Motor neuron (in vitro differentiated cells): ENCODE results near the gene ZDHHC24. TPM values are rescaled to one million over a fixed set of nuclear protein-coding genes. Genes with fewer than 3 reads are reported as not detected.

Experiments
- ATAC-seq, 8 experiments: fragments of 200-7000 bp; cut with Tn5 transposase; replicated peaks in 6 of 8; 2 replicates each; pipeline ENCODE4 v1.8.0; 2021; ENCODE audit warnings: mild to moderate bottlenecking in 8 of 8, moderate library complexity in 8 of 8
- H3K27ac ChIP-seq, 2 donors: fragments of 250-450 bp; sonication (Bioruptor Pico); 2 replicates each; pipeline ENCODE4 v1.9.0; 2021; ENCODE audit warnings: antibody characterized with exemption in 2 of 2, mild to moderate bottlenecking in 2 of 2, moderate library complexity in 1 of 2
- H3K4me1 ChIP-seq, 2 donors: fragments of 250-450 bp; sonication (Bioruptor Pico); replicated peaks in 1 of 2; 2 replicates each; pipeline ENCODE4 v1.6.1; 2021; ENCODE audit warnings: antibody characterized with exemption in 2 of 2, mild to moderate bottlenecking in 2 of 2, moderate library complexity in 1 of 2
- H3K4me3 ChIP-seq, 5 donors: fragments of 250-450 bp; sonication (Bioruptor Pico); 2 replicates each; pipeline ENCODE4 v1.9.0; 2021; ENCODE audit warnings: antibody characterized with exemption in 5 of 5, mild to moderate bottlenecking in 5 of 5, moderate library complexity in 4 of 5
- WGBS, 10 experiments: fragments of 450-650 bp; shearing (Covaris generic); methylation state at CpG; one replicate each; pipeline ENCODE4 v1.0.0; 2022; 5-methylcytosine and 5-hydroxymethylcytosine counted together
- in situ Hi-C, 9 experiments: fragments of 400-800 bp; cut with MboI; loops; one replicate each; pipeline ENCODE4 v1.15.0; 2021; ENCODE audit warnings: low sequenced_read_pairs in 9 of 9, low pct_unique_long_range_greater_than_20kb in 2 of 9; ENCODE audit not compliant: unreplicated experiment in 9 of 9
- total RNA-seq, 8 experiments: library from RNA; unstranded; fragments of 300-600 nt; gene quantifications; 2 replicates each; pipeline versions ENCODE4 v1.2.3 to v1.2.4, GENCODE V29; 2022

ZDHHC24 gene
- total RNA-seq, 8 experiments from 2014 or later = 5.2 to 12.7 (median 8.4) TPM

DNA sequence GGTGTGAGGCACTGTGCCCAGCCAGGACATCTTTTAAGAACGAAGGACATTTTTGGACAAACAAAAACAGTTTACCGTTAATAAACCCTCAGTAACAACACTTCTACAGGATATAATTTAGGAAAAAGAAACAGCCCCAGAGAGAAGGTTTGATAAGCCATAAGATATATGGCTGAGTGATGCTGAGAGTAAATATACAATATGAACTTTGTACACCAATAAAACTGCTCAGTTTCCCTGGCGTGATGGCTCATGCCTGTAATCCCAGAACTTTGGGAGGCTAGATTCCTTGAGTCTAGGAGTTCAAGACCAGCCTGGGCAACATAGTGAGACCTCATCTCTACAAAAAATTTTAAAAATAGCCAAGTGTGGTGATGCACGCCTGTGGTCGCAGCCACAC, 47.3 kb downstream of the ZDHHC24 start:
- Histone ChIP-seq H3K4me1 (no peaks in the 10 kb centered on the region), H3K4me3 (no peak overlapping the region), H3K27ac (no peak overlapping the region)
- WGBS, 10 experiments = 69 to 100% (median 97%) methylated on average over 1 to 5 of the region's 5 CpGs; no CpG with 5 or more reads in 2 of the 10 experiments
- ATAC-seq = no peak
- in situ Hi-C loops = no loop called here

DNA sequence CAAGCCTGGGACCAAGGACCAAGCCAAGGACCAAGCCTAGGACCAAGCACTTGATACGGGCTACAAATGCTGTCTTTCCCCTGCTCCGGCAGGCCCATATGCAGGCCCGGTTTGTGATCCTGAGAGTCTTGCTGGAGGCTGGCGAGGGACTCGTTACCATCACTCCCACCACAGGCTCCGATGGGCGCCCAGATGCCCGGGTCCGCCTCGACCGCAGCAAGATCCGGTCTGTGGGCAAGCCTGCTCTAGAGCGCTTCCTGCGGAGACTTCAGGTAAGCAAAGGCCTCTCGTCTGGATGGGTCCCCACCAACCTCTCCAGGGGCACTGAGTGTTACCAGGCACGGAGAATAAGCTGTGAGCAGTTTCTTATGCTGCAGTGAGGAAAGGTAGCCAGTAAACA, 48.6 kb downstream of the ZDHHC24 start:
- Histone ChIP-seq H3K27ac (no peak overlapping the region), H3K4me1 (no peaks in the 10 kb centered on the region), H3K4me3 (no peak overlapping the region)
- no peak for ATAC-seq
- in situ Hi-C loops = no loop called here
- WGBS, 10 experiments = 93 to 100% (median 94%) methylated on average over 1 to 3 of the region's 16 CpGs; no CpG with 5 or more reads in 7 of the 10 experiments

DNA sequence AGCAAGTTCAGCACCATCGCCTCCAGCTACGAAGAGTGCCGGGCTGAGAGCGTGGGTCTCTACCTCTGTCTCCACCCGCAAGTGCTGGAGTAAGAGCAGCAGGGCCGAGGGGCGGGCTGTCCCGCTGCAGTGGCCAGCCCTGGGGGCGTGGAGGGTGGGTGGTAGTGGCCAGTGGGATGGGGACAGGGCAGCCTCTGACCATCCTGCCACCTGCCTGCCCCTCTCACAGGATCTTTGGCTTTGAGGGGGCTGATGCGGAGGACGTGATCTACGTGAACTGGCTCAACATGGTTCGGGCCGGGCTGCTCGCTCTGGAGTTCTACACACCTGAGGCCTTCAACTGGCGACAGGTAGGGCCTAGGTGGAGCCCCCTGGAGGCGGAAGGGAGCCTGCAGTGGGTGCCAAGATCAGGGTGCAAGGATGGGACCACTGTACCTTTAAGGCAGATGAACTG, 50.4 kb downstream of the ZDHHC24 start:
- in situ Hi-C loops = no loop called here
- Histone ChIP-seq H3K4me3 (no peak overlapping the region), H3K4me1 (no peaks in the 10 kb centered on the region), H3K27ac (no peak overlapping the region)
- no peak for ATAC-seq
- 40 to 100% (median 80%) methylated on average over 1 to 7 of the region's 17 CpGs; no CpG with 5 or more reads in 5 of the 10 experiments for whole genome bisulfite sequencing, 10 experiments

DNA sequence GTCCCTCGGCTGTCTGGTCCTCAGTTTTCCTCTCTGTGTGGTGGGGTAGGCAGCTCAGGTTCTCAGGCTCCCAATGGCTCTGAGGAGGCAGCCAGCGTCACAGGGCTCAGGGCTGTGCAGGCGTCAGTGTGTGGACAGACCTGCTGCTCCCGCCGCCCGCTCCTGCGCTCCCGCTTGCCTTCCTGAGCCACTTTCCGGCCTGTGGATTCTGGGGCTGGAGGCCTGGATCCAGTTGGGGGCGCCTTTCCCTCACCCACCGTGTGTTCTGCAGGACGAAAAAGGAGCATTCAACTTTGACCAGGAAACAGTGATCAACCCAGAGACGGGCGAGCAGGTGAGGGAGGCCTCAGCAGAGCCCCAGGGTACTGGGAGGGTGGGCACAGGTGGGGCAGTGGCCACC, 50.9 kb downstream of the ZDHHC24 start:
- no peak overlapping the region for H3K4me3 ChIP-seq
- WGBS, 10 experiments = 60 to 88% (median 70%) methylated on average over 1 to 5 of the region's 14 CpGs; no CpG with 5 or more reads in 6 of the 10 experiments
- in situ Hi-C loops = no loop called here
- H3K4me1 ChIP-seq = no peaks in the 10 kb centered on the region
- ATAC-seq = peak in 1 of 8 experiments; percentile 16
- no peak overlapping the region for H3K27ac ChIP-seq

DNA sequence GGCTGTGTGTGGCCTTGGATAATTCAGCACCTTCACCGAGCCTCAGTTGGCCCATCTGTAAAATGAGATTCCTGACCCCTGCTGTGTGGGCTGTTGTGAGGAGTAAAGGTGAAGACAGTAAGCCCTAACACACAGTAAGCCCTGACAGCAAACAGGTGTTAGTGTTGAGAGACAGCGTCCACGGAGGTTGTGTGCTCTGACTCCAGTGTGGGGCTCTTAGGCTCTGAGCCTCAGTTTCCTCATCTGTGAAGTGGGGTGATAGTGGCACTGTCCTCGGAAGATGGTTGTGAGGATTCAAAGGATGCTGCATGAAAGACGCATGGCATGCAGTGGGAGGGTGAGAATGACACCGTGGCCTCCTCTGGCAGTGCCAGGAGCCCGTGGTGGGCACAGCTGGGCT, 51.4 kb downstream of the ZDHHC24 start:
- no peak overlapping the region for H3K4me3 ChIP-seq
- no peak for ATAC-seq
- in situ Hi-C loops = no loop called here
- no peaks in the 10 kb centered on the region for H3K4me1 ChIP-seq
- H3K27ac ChIP-seq = no peak overlapping the region
- WGBS, 10 experiments = 78 to 100% (median 80%) methylated on average over 1 to 4 of the region's 7 CpGs; no CpG with 5 or more reads in 7 of the 10 experiments

DNA sequence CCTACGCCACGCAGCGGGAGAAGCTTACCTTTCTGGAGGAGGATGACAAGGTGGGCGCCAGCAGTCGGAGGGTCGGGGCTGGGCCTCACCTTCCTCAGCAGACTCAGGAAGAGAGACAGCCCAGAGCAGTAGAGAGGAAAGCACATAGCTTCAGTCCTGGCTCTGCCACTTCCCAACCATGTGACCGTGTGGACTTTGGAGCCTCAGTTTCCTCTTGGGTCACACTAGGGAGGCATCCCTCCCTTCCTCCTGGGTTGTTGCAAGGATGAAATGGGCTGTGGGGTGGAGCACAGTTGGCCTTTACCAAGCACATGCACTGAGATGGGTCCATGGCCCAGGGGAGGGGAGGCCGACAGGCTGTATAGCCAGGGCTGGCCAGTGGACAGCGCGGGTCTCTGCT, 52.7 kb downstream of the ZDHHC24 start:
- Histone ChIP-seq H3K4me3 (no peak overlapping the region), H3K4me1 (no peaks in the 10 kb centered on the region), H3K27ac (no peak overlapping the region)
- WGBS, 10 experiments = 60 to 100% (median 93%) methylated on average over 1 to 7 of the region's 10 CpGs; no CpG with 5 or more reads in 4 of the 10 experiments
- in situ Hi-C loops = no loop called here
- peak in 1 of 8 experiments; percentile 12 for ATAC-seq

DNA sequence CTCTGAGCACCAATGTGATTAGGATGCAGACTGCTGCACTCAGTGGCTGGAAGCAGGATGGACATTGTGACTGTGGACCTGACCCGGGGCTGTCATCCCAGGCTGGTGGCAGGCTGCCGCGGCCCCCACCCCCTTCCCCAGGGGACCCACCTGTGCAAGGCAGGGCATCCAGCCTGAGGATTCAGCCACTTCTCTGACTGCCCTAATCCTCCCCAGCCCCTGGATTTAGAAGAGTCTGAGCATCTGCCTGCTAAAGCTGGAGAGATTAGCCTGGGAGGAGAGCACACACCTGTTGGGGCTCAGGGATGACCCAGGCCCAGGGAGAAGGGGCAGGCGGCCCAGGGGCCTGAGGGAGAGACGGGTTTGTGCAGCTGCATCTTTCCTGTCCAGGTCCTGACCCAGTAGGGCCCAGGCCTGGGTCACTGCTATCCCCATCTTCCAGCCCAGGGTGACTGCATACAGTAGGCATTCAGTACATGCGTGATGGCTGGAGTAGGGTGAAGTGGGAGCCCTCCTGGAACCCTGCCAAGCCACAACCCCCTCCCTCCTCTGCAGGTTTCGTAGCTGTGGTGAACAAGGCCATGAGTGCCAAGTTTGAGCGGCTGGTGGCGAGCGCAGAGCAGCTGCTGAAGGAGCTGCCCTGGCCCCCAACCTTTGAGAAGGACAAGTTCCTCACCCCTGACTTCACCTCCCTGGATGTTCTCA, 53.5 kb downstream of the ZDHHC24 start:
- WGBS, 10 experiments = 100% methylated on average over 2 to 4 of the region's 10 CpGs; no CpG with 5 or more reads in 8 of the 10 experiments
- in situ Hi-C loops = no loop called here
- no peak overlapping the region for H3K27ac ChIP-seq
- peak in 1 of 8 experiments; percentile 4 for ATAC-seq
- H3K4me3 ChIP-seq = no peak overlapping the region
- H3K4me1 ChIP-seq = no peaks in the 10 kb centered on the region

DNA sequence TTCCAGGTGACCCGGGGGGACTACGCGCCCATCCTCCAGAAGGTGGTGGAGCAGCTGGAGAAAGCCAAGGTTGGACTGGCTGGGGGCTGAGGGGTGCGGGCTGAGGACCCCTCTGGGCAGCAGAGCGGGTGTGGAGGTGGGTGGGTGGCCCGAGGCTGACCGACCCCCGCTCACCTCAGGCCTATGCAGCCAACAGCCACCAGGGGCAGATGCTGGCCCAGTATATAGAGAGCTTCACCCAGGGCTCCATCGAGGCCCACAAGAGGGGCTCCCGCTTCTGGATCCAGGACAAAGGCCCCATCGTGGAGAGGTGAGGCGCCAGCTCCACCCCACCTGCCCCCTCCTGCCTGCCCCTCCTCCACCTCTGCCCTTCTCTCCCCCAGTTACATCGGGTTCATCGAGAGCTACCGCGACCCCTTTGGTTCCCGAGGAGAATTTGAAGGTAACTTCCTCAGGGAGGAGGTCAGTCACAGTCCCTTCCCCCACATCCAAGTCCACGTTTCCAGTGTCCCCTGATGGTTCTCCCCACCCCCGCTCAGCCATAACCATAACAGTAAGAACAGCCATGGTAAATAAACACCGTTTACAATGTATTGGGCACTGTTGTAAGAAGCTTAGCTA, 54.4 kb downstream of the ZDHHC24 start:
- 17 to 58% (median 36%) methylated on average over 1 to 2 of the region's 20 CpGs; no CpG with 5 or more reads in 7 of the 10 experiments for WGBS, 10 experiments
- Histone ChIP-seq H3K4me1 (no peaks in the 10 kb centered on the region), H3K4me3 (no peak overlapping the region), H3K27ac (no peak overlapping the region)
- peak in 7 of 8 experiments; percentile 11 to 49 (median 19) for ATAC-seq
- in situ Hi-C loops = no loop called here

DNA sequence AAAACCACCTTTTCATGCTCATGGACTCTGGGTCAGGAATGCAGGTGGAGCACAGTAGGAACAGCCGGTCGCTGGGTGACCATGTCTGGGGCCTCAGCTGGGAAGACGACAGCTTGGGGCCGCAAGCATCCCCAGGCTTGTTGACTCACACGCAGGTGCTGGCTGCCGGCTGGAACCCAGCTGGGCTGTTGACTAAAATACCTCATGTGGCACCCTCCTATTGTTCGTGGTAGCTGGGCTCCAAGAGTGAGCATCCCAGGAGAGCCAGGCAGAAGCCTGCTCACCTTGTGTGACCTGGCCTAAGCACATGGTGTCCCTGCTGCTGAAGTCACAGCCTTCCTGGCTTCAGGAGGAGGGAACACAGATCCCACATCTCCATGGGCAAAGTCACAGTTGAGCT, 56.2 kb downstream of the ZDHHC24 start:
- Histone ChIP-seq H3K4me3 (no peak overlapping the region), H3K4me1 (no peaks in the 10 kb centered on the region), H3K27ac (no peak overlapping the region)
- no CpG with 5 or more reads among the region's 7 CpGs for WGBS, 10 experiments
- no peak for ATAC-seq
- in situ Hi-C loops = no loop called here

DNA sequence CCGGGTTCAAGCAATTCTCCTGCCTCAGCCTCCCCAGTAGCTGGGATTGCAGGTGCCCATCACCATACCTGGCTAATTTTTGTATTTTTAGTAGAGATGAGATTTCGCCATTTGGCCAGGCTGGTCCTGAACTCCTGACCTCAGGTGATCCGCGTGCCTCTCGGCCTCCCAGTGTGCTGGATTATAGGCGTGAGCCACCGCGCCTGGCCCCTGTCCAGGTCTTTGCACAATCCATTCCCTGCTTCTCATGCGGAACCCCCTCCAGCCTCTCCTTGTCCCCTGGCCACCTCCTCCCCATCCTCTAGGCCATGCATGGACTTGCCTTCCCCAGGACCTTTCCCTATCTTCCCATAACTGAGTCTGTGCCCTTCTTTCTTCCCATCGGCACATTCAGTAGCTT, 56.9 kb downstream of the ZDHHC24 start:
- H3K27ac ChIP-seq = no peak overlapping the region
- no peaks in the 10 kb centered on the region for H3K4me1 ChIP-seq
- 80 to 100% (median 93%) methylated on average over 2 to 7 of the region's 10 CpGs; no CpG with 5 or more reads in 5 of the 10 experiments for WGBS, 10 experiments
- in situ Hi-C loops = no loop called here
- ATAC-seq = no peak
- H3K4me3 ChIP-seq = no peak overlapping the region

DNA sequence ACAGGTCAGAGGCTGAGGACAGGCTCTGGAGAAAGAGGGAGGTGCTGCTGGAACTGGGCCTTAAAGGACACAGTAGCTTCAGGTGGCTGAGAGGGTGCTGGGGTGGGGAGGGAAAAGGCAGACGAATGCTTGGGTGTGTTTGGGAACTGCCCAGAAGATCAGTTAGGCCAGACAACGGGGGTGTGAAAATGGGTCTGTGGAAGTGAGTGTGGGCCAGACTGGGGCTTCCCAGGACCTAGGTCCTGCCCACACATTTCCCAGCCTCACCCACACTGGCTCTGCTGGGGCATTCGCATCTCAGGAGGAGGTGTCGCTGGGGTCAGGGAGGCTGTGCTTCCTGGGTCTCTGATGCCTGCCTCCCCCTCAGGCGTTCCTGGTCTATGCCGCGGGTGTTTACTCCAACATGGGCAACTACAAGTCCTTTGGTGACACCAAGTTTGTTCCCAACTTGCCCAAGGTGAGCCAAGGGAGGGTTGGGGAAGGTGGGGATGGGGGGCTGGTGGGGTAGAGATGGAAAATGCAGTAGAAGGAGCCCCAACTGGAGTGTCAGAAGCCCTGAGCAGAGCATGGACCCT, 61.0 kb downstream of the ZDHHC24 start:
- in situ Hi-C loops = no loop called here
- ATAC-seq = no peak
- Histone ChIP-seq H3K27ac (no peak overlapping the region), H3K4me3 (no peak overlapping the region), H3K4me1 (no peaks in the 10 kb centered on the region)
- 71 to 80% methylated on average over 2 to 4 of the region's 7 CpGs; no CpG with 5 or more reads in 8 of the 10 experiments for WGBS, 10 experiments

DNA sequence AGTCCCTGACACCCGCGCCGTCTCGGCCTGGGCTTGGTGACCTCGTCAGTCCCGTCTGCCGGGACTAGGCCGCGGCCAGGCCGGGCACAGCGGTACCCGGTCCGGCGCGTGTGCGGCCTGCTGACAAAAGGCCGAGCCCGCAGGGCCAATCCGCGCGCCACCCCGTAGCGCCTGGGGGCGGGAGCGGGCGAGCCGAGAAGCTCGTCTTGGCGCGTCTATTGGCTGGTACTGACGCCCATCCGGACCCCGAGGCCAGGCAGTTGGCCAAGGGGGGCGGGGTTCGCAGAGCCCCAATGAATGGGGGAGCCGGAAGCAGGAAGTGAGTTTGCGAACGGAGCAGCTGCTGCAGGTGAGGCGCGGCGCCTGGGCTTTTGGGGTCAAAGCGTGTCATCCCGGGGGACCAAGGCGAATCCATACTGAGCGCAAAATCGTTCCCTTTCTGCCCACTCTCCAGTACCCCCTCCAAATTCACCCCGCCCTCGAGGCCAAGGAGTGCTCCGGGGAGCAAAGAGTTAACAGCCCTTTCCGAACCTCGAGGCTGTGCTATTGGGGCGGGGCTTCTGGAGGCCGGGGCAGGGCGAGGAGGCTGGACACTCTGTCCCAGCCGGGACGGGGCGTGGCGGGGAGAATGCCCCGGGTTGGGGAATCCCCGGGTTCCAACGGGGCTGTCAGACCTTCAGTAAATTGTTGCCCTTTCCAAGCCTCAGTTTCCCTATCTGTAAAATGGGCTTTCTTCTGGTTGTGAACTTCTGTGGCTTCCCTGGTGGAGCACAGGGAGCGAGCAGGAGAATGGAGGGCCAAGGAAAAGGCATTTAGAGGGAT, 65.5 kb downstream of the ZDHHC24 start, which contains the start of gene DPP3:
Gene DPP3 (plus strand): TSS at position 318 of the 822 bp plus-strand sequence. CDS start 1,767 bp downstream, outside the sequence.
- in situ Hi-C loops = no loop called here
- Histone ChIP-seq H3K27ac (peak within 1 kb of the TSS; percentile 73 to 81), H3K4me1 (no peaks in the 10 kb centered on the region), H3K4me3 (peak within 1 kb of the TSS; percentile 51 to 70 (median 63))
- peak; percentile 85 to 98 (median 96) for ATAC-seq
- 0 to 40% (median 17%) methylated on average over 1 to 4 of the region's 62 CpGs; no CpG with 5 or more reads in 6 of the 10 experiments for WGBS, 10 experiments
